ENCODE results near the gene PHB1.

DNA sequence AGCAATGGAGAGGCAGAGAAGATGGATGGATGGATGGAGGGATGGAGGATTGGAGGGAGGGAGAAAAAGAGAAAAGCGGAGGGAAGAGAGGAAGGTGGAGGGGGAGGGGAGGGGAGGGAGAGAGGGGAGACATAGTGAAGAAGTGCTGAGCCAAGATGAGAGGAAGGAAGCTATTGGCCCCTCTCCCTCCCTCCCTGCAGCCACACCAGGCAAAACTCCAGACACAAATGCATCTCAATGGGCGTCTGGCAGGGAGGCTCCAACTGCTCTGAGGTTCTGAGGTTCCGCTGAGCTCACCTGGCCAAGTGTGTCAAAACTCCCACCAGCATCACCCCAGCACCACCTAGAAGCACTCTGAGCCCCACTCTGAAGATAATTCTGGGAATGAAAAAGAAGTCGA is 26.9 kb upstream of the PHB1 start:
- no peak for TF ChIP-seq POLR2A (IDR thresholded peaks at IDR 0.05; ENCODE audit: low read length)
- TF ChIP-seq GATA1 (IDR thresholded peaks at IDR 0.05; ENCODE audit: low read depth, low read length), result no peak

All from erythroblast (primary cell).